HG02759 (cell line): Measurements from ENCODE around the gene LRRC36.

Experiments used
- ATAC-seq: cut with Tn5 transposase; IDR thresholded peaks from one replicate; pipeline ENCODE4 v1.9.1; 2021; ENCODE audit warnings: mild to moderate bottlenecking, moderate library complexity; ENCODE audit not compliant: unreplicated experiment

Gene LRRC36

DNA sequence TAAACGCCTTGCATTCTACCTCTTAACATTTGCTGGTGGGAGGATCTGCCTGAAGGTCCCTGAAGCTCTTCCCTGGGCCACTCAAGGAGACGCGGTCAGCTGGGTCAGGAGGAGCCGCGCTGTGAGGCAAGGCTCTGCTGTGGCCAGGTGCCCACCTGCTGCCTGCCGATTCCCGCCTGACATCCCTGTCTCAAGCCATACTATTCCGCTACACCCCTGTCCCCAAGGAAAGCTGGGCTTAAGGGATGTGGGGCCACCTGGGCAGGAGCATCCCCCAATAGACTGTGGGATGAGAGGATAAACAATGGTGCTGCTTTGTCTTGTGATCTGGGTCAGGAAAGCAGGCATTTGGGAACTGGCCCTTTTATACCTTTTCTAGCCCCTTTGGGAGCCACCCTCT lies 61.6 kb downstream of the LRRC36 start:
- ATAC-seq, result no peak

DNA sequence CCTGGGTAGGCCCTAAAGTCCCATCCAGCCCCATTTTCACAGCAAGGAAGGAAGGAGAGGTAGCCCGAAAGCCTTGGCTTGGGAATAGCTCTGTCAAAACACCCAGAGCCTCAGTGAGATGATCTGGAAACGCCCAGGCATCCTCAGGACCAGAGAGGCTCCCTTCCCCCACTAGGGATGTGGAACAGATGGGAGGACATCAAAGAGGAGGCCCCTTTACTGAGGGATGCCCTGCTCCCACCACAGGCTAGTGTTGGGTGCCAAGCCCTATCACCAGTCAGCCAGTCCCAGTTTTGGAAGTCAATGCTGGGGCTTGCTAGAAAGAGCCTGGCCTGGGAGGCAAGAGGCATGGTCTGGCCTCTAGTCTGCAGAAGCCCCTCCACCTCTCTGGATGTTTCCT lies 62.0 kb downstream of the LRRC36 start:
- ATAC-seq, result no peak

DNA sequence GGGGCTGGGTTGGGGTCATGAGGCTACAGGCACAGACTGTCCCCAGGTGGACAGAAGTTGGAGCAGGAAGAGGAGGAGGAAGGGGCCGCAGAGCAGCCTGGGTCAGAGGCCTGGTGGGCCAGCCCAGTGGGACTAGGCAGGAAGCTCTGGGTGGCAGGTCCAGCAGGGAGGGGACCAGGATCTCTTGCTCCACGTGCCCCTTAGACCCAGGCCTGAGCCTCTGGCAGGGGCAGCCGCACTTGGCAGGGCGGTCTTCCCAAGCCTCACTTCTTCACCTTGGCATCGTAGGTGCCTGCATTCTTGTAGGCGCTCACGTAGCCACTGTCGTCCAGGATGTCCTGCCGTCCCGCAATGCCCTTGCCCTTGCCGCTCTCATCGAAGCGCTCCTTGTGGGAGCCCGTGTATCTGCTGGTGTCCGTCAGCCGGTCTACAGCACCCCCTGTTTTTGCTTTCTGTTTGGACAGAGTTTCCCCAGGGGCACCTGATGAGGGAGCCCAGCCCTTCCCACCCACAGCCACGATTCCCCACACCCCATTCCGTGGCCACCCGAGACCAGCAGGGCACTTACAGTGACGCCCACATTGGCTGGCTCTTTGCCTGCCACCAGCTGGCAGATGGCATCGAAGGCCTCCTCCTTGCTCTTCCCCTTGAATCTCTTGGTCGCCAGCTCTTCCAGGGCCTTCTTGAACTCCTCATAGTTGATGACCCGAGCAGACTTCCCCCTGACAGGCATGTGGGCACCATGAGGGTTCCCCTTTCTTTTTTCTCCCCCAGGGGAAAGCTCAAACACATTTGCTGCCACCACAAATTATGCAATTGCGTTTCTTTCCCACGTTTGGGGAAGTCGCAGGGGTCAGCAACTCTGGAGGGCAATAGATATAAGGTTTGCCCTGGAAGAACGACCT lies 63.5 kb downstream of the LRRC36 start:
- ATAC-seq, result no peak

DNA sequence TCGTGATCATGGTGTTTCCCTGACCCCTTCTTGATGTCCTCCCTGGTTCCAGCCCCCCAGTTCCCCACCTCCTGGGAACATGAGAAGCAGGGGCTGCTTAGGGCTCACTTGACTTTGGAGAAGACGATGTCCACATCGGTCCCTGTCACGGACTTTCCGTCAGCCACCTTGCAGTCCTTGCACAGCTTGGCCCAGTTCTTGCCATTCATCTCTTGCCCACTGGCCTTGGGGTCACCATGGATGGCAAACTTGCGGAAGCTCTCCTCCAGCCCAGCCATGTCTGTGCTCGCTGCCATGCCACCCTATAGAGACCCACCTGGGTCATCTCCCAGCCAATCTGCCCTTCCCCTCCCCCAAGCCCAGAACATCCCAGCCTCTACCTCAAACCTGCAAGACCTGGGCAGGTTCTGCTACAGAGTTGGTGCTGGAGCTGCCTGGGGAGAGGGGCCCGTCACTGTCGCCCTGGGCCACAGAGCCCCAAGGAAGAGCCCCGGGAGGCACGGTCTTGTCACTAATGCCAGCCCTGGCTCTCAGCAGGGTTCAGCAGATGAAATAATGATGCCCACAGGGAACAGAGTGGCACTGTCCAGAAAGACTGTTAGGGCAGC lies 64.3 kb downstream of the LRRC36 start:
- ATAC-seq, result no peak

DNA sequence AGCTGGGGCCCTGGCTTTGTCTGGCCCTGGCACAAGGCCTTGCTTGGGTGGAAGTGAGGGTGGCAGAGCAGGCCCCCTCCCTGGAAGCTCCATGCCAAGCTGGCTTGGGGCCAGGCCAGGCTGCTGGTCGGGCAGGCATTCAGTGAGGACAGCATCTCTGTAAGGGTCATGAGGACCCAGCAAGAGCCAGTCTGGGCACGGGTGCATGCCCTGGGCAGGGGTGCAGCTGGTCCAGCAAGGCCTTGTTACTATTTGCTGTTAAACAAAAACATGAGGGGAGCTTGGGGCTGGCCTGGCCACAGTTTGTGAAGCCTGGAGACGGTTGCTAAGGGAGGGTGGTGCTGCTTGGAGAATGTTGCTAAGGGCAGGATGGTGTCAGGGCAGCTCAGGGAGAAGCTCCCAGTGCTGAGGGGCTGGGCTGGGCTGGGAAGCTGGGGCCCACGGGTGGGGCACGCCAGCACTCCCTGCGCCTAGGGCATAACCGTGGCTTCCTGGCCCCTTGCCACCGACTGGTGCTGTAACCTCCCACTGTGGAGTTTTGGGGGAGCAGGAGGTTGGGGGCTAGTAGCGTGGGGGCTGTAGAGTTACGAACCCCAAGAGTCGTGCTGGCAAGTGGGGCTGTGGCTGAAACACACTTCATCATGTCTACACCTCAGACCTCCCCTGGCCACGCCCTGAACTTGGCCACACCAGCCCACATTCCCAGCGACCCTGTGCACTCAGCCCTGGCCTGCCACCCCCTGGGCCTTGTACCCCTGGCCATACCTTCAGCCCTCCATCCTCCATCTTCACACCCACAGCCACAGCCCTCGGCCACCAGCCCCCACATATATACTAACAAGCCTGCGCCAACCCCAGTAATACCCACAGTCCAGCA lies 65.0 kb downstream of the LRRC36 start:
- no peak for ATAC-seq

DNA sequence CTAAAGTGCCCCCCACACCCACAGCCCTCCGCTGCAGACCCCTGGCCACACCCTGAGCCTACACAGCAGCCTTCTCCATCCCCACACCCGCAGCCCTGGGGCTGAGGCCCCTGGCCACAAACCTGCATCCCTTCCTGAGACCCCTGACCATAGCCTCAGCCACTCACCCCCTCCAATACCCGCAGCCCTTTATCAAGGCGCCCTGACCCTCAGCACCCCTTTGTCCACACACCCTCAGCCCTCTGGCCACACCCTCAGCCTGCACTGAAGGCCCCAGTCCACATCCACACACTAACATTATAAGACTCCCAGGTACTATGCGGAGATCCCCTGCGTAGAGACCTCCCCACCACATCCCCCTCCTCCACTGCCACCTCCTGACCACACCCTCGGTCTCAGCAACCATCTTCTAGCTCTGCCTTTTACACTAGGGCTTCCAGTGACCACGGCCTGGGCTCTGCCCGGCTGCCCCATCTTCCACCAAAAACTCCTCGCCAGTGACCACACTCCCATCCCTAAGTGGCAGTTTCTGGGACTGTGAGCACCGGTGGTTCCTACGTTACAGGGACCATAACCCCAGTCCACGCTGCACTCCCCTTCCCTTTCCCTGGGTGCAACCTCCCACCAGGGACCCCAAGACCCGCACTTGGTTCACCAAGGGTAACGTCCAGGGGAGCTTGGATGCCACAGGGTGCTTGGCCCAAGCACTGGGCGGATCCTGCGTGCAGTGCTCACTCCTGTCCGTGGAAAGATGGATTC lies 65.9 kb downstream of the LRRC36 start:
- ATAC-seq, result no peak

DNA sequence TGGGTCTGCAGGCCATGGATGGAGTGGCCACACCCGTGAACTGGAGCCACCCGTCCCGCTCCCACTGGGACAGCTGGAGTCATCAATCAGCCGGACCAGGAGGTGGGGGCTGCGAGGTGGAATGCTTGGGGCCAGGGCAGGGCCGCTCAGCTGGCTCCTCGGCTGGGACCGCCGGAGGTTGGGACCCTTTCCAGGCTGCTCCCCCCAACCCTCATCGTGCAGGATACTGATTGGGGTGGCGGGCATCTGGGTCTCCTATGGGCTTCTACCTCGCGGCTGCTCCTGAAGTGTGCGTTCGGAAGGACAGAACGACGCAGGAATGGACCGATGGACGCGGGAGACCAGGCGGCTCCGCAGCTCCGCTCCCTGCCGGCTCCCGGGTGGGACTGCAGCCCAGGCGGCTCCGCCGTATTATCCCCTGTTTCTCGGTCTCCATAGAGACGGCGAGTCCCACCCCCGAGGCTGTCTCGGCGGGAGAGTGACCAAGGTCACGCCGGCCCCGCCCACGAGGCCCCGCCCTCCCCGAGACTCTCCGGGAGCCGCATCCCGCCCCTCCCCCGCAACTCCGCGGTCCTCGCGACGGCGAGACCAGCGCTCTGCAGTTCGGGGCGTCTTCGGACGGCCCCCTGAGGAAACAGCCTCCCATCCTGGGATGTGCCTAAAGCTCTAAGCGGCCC lies 66.6 kb downstream of the LRRC36 start, which contains the start of gene TPPP3:
Gene TPPP3, minus strand, starts transcription at position 388 of the 677 bp plus-strand sequence. CDS start 2,387 bp downstream, outside the sequence.
- no peak for ATAC-seq

DNA sequence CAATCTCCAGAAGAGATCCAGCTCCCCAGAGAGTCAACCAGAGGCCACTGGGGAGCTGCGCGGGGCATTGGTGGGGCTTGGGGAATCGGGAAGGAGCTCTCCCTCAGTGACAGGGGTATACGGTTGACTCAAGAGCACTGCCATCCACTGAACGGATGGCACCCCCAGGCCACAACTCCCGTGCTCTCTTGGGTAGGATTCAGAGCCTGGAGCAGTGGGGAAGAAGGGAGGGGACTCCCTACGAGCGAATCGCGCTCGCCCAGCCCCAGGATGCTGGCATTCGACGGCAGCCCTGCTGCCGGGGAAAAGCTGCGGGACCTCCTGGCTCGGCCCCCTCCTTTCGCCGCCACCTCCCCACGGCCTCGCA lies 67.2 kb downstream of the LRRC36 start:
- no peak for ATAC-seq

DNA sequence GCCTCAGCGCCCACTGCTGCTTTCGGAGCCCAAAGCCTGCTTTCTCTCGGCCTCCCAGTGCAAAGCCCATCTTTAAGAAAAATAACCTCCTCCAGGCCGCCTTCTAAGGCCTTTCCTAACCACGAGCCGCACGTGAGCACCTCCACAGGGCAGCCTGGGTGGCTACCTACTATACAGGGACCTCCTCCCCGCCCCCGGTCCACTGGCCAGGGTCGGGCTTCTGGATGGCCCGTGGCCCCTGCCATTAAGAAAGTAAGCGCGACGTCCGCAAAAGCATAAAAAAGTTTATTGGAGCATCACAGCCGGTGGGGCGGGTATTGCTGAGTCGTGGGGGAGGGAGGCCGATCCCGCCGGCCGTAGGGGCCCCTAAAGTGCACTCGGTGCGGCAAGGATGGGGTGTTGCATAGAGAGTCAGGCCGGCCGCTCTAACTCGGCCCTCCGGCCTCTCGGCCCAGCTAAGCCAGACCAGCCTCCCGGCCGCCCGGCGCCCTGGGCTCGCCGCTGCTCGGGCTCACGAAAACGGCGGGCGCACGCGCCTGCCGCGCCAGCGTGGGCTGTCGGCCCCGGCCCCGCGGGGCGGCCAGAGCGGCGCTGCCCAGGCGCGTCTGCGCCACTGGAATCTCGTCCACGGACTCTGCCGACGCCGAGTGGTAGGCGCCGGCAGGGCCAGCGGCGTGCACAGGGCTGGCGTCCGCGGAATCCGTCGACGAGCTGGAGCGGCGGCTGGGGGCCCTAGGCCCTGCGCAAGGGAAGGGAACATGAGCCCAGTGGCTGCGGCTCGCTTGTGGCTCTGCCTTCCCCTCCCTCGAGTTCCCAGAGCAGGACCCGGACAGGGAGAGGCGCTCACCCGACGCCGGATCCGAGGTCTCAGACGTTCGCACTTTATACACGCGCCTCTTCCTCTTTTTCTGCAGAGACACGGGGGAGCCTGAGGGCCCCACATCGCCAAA lies 67.8 kb downstream of the LRRC36 start:
- no peak for ATAC-seq

DNA sequence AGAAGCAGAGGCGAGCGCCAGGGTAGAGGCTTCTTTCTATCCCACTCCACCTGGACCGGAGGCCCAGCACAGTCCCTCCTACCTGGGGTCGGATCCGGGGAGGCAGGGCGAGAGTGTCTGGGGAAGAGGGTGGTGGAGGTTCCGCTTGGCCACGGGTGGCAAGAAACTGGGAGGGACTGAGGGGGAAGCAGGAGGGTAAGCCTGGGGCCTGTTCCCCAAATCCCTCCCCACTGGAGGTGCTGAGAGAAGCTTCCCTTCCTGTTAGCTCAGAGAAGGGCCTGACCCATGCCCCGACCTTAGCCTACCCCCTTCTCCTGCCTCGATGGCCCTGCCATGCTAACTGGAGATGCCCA lies 68.5 kb downstream of the LRRC36 start:
- no peak for ATAC-seq

DNA sequence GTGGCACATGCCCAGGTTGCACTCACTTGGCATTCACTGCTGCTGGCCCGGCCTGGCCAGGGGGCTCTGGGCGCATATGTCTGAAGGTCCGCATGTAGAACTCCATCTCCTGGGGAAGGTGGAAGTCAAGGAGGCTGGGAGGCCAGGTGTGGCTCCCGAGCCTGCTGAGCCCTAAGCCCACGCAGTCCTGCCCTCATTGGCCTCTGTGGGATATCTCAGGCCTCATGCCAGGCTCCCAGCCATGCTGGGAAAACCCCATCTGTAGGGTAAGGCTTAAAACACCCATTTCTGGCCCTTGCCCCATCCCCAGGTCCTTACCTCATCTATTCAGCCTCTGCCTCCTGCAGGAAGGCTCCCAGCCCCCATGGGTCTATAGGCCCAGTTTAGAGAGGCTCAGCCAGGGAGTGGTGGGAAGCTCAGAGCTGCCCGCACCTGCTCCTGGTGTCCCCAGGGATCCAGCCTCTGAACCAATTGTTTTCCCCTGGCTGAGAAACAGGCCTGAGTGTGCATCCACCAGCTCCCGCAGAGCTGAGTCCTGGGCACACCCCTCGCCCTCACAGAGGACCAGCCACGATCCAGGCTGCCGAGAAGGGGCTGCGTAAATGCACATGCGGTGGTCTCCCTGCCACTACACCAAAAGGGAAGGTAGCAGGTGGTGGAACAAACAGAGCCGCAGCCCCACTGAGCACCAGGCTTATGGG lies 69.0 kb downstream of the LRRC36 start:
- no peak for ATAC-seq

DNA sequence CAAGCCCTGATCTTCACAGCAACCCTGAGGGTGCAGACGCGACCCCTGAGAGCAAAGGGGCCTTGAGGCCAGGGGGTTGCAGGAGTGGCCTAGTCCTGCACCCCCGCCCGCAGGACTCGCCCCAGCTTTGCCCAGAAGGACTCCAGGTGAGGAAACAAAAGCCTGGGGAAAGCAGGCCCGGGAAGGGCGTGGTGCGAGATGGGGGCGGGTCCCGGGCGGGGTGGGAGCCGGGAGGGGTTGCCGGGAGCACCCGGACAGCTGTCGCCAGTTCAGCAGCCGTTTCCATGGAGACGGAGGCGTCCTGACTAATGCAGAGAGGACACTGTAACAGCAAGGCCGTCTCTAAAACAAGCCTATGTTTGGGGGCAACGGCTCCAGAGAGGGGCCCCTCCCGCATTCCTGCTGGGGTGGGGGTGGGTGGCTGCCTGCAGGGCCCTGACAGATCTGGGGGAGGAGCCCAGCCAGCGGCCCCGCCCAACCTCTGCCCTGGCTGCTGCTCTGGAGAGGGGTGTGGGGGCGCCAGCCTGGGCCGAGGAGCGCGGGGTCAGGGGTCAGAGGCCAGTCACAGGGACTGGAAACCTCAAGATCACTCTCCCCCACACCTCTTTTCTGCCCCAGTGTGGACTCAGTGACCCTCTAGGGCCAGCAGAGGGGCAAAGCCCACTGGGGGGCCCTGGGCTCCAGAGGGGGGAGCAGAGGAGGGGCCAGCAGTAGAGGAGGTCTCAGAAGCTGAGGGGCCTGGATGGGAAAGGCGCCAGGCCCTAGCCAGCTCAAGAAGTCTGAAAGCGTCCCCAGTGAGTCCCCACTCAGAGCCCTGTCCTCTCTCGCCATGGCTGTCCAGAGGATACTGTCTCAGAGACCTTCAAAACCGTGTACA lies 69.8 kb downstream of the LRRC36 start:
- no peak for ATAC-seq

DNA sequence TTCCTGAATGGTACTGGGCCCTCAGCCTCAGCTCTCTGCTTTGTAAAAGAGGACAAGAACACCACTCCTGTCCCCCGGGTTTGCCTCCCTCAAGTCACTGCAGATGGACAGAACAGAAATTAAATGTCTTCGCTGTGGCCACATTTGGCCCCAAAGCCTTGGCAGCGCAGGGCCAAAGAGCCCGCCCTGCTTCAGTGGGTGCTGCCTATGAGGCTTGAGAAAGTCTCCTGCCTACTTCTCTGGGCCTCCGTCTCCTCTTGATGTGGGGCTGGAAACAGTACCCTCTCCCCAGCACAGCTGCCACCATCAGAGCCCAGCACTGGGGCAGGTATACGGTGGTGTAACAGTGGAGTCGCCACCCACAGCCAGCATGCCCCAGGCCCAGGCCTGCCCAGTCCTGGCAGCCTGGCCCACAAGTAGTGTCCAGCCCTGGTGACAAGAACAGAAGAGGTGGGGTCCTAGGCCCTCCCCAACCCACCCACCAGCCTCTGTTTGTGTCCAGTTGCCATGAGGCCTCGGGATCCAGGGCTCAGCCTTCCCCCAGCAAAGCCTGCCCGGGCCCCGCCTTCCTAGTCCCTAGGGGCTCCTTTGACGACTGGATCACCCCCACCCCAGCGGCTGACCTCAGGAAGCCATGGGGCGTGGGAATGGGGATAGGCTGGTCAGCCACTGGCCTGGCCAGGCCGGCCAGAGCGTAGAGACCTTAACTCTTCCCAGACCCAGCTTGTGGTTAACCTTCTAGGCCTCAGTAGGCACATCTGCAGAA lies 70.6 kb downstream of the LRRC36 start:
- ATAC-seq, result no peak

DNA sequence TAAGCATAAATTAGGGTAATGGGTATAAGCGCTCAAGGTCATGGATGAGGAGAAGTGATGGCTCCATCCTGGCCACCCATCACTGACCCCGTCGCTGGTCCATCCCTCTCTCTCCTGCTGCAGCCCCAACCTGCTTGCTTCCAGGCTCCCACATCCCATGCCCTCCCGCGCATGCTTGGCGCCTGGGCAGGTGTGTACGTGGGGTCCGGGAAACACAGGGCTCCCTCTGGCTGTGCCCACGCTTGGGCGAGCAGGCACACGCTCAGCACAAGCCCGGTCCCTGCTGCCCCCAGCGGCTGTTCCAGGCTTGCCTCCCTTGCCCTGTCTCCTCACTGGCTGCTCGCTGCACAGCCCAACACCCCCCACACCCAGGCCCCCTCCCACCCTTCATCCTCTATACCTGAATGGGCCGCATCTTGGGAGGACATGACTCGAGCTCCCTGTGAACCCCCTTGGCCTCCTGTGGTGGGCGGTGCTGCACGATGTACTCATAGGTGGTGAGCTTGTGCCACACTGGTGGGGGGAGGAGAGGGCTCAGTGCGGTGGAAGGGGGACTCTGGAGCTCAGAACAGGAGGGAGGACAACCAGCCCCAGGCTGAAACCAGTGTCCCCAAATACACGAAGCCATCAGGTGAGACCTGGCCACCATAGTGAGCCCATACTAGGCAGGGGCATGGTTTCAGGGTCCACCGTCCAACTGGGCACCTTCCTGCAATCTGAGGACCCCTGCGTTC lies 71.4 kb downstream of the LRRC36 start:
- ATAC-seq, result no peak

DNA sequence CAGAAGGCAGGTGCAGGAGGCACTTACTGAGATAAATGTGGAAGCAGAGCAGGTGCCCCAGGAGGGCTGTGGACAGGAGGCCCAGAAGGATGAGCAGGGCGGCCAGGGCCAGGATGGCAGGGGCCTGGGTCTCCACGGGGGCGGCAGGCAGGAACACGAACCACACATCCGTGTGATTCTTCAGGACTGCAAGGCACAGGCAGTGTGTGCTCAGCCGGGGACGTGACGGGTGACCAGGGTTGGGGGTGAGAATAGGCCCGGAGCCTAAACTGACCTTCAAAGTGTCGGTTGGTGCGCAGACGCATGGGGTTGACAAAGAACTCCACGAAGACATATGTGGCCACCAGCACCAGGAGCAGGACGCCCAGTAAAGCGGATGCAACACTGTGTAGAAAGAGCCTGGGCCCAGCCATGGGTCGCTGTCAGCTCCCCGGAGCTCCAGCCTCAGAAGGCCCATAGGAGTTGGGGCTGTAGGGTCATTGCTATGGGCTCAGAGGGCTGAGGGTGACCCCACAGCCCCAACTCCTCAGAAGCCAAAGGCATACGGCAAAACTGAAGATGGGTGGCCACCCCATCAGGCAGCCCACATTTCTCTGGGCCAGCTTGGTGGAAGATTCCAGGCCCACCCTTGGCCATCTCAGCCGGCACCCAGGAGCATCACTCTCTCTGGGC lies 72.1 kb downstream of the LRRC36 start:
- ATAC-seq, result no peak
